H1 (cell line): ENCODE results near the gene MILR1. TPM values are rescaled to one million over a fixed set of nuclear protein-coding genes. Genes with fewer than 3 reads are reported as not detected.

ENCODE experiments used
- CTCF ChIA-PET: fragments of 300-600 bp; sonication (Branson Sonifier 250); formaldehyde crosslinking; loops from one replicate; lab custom pipeline; 2021; ENCODE audit not compliant: partially characterized antibody; lab: Charles Lee
- POLR2A ChIA-PET: fragments of 300-600 bp; sonication (Branson Sonifier 250); formaldehyde crosslinking; loops from one replicate; lab custom pipeline; 2021; ENCODE audit warnings: inconsistent platforms; ENCODE audit not compliant: partially characterized antibody; lab: Charles Lee
- DNase-seq, 2 experiments: peaks; one replicate each; pipeline versions ENCODE4 v3.0.0 to v3.0.0-alpha.2; 2010 to 2022; ENCODE audit warnings: low spot score in 2 of 2, low read depth in 1 of 2, mixed read lengths in 1 of 2
- FAIRE-seq: peaks from 2 replicates; lab custom pipeline; 2011; peaks lifted over from hg19 to GRCh38; lab: Jason Lieb, UNC
- H2AFZ ChIP-seq: 2 replicates; pipeline ENCODE4 v1.8.1; 2012; ENCODE audit warnings: low read length, inconsistent platforms
- H2AK5ac ChIP-seq: 2 replicates; pipeline ENCODE4 v1.6.1; 2013; ENCODE audit warnings: low read depth, low read length
- H2BK120ac ChIP-seq: replicated peaks from 2 replicates; pipeline ENCODE3; 2013; ENCODE audit warnings: low read depth, low read length, inconsistent platforms
- H2BK12ac ChIP-seq: 2 replicates; pipeline ENCODE4 v1.6.1; 2013; ENCODE audit warnings: low read depth, low read length
- H2BK15ac ChIP-seq: 2 replicates; pipeline ENCODE4 v1.6.1; 2013; ENCODE audit warnings: low read length
- H2BK20ac ChIP-seq: 2 replicates; pipeline ENCODE4 v1.6.1; 2013; ENCODE audit warnings: low read length
- H2BK5ac ChIP-seq: 2 replicates; pipeline ENCODE4 v1.6.1; 2013; ENCODE audit warnings: low read depth, low read length
- H3K14ac ChIP-seq: 2 replicates; pipeline ENCODE4 v1.6.1; 2013; ENCODE audit warnings: inconsistent platforms; ENCODE audit not compliant: insufficient read length
- H3K18ac ChIP-seq: 2 replicates; pipeline ENCODE4 v1.6.1; 2013; ENCODE audit warnings: low read length; ENCODE audit errors: extremely low read depth
- H3K23ac ChIP-seq: 2 replicates; pipeline ENCODE4 v1.6.1; 2013; ENCODE audit warnings: inconsistent platforms; ENCODE audit not compliant: insufficient read length
- H3K23me2 ChIP-seq: 2 replicates; pipeline ENCODE4 v1.6.1; 2013; ENCODE audit warnings: low read depth, low read length
- H3K27ac ChIP-seq: 2 replicates; pipeline ENCODE4 v1.6.1; 2011; ENCODE audit warnings: low read depth, low read length, inconsistent platforms
- H3K27me3 ChIP-seq, 4 experiments: replicated peaks in 1 of 4; 1 replicate in 1 of 4; 2 replicates in 3 of 4; pipeline versions ENCODE4 v1.6.1 to v1.8.1; 2011 to 2013; ENCODE audit warnings: low read length in 3 of 4, mild to moderate bottlenecking in 3 of 4, inconsistent platforms in 2 of 4, mixed read lengths in 2 of 4, moderate library complexity in 1 of 4; ENCODE audit not compliant: control insufficient read depth in 3 of 4, insufficient read depth in 3 of 4; ENCODE audit errors: extremely low read depth in 1 of 4
- H3K36me3 ChIP-seq, 4 experiments: 2 replicates each; pipeline versions ENCODE4 v1.6.1 to v1.8.1; 2011 to 2013; ENCODE audit warnings: mild to moderate bottlenecking in 4 of 4, low read length in 3 of 4, moderate library complexity in 2 of 4, control low read depth in 1 of 4, inconsistent platforms in 1 of 4; ENCODE audit not compliant: insufficient read depth in 4 of 4, control insufficient read depth in 2 of 4
- H3K4ac ChIP-seq: replicated peaks from 2 replicates; pipeline ENCODE3; 2013; ENCODE audit warnings: low read length, low read depth, mixed read lengths, inconsistent platforms; ENCODE audit not compliant: insufficient read length
- H3K4me1 ChIP-seq, 4 experiments: replicated peaks in 1 of 4; 1 replicate in 1 of 4; 2 replicates in 3 of 4; pipeline versions ENCODE4 v1.6.1 to v1.8.1; 2011 to 2013; ENCODE audit warnings: low read length in 3 of 4, inconsistent platforms in 2 of 4, mixed read lengths in 1 of 4; ENCODE audit not compliant: insufficient read depth in 4 of 4, control insufficient read depth in 3 of 4
- H3K4me2 ChIP-seq, 2 experiments: 2 replicates each; pipeline versions ENCODE4 v1.6.1 to v1.8.1; 2011 to 2013; ENCODE audit warnings: low read depth in 2 of 2, low read length in 2 of 2, control low read depth in 1 of 2, inconsistent platforms in 1 of 2, mild to moderate bottlenecking in 1 of 2; ENCODE audit not compliant: insufficient read depth in 1 of 2
- H3K4me3 ChIP-seq, 4 experiments: fragments of 200-600, 300-600 bp in 1 of 4; sonication (generic), shearing (Covaris generic), sonication (Bioruptor Twin) in 1 of 4; 2 replicates each; pipeline versions ENCODE4 v1.5.1 to v1.8.1; 2011 to 2016; ENCODE audit warnings: low read length in 4 of 4, low read depth in 3 of 4, control low read depth in 2 of 4, inconsistent platforms in 2 of 4, mild to moderate bottlenecking in 2 of 4, mixed read lengths in 1 of 4, moderate library complexity in 1 of 4; ENCODE audit not compliant: insufficient read depth in 2 of 4; ENCODE audit errors: extremely low read depth in 1 of 4
- H3K56ac ChIP-seq: replicated peaks from 2 replicates; pipeline ENCODE3; 2013; ENCODE audit warnings: low read depth, mild to moderate bottlenecking, mixed read lengths, low read length, inconsistent platforms; ENCODE audit not compliant: insufficient read length
- H3K79me1 ChIP-seq: 2 replicates; pipeline ENCODE4 v1.6.1; 2013; ENCODE audit warnings: low read depth, low read length, control low read depth
- H3K79me2 ChIP-seq, 2 experiments: 2 replicates each; pipeline versions ENCODE4 v1.6.1 to v1.8.1; 2012 to 2013; ENCODE audit warnings: low read length in 2 of 2, mild to moderate bottlenecking in 2 of 2, inconsistent platforms in 1 of 2; ENCODE audit not compliant: insufficient read depth in 2 of 2, control insufficient read depth in 1 of 2
- H3K9ac ChIP-seq, 4 experiments: replicated peaks in 1 of 4; 1 replicate in 1 of 4; 2 replicates in 3 of 4; pipeline versions ENCODE4 v1.6.1 to v1.8.1; 2011 to 2013; ENCODE audit warnings: low read depth in 3 of 4, low read length in 3 of 4, control low read depth in 2 of 4, mild to moderate bottlenecking in 2 of 4, moderate library complexity in 2 of 4, inconsistent platforms in 1 of 4; ENCODE audit errors: extremely low read depth in 1 of 4
- H3K9me3 ChIP-seq, 2 experiments: 2 replicates each; pipeline versions ENCODE4 v1.6.1 to v1.8.1; 2012 to 2013; ENCODE audit warnings: mild to moderate bottlenecking in 2 of 2, moderate library complexity in 2 of 2, control low read depth in 1 of 2, inconsistent platforms in 1 of 2, low read depth in 1 of 2, low read length in 1 of 2, mixed read lengths in 1 of 2; ENCODE audit not compliant: insufficient read depth in 2 of 2
- H4K20me1 ChIP-seq, 2 experiments: replicated peaks in 1 of 2; 2 replicates each; pipeline versions ENCODE3 to v1.8.1; 2011 to 2013; ENCODE audit warnings: inconsistent platforms in 2 of 2, low read length in 2 of 2, mild to moderate bottlenecking in 1 of 2; ENCODE audit not compliant: insufficient read depth in 2 of 2, control insufficient read depth in 1 of 2
- H4K5ac ChIP-seq: 2 replicates; pipeline ENCODE4 v1.6.1; 2013; ENCODE audit warnings: low read length, low read depth, mixed read lengths, inconsistent platforms; ENCODE audit not compliant: insufficient read length
- H4K8ac ChIP-seq: 2 replicates; pipeline ENCODE4 v1.8.0; 2013; ENCODE audit warnings: mild to moderate bottlenecking, moderate library complexity, low read length, inconsistent platforms; ENCODE audit not compliant: insufficient read depth; ENCODE audit errors: extremely low read depth
- H4K91ac ChIP-seq: replicated peaks from 2 replicates; pipeline ENCODE3; 2013; ENCODE audit warnings: low read length, mixed read lengths, inconsistent platforms; ENCODE audit not compliant: insufficient read length
- CTCF ChIP-seq, 3 experiments: IDR thresholded peaks; 1 replicate in 2 of 3; 2 replicates in 1 of 3; pipeline versions ENCODE4 v1.5.1 to v1.6.1; 2011; ENCODE audit warnings: low read length in 3 of 3, mild to moderate bottlenecking in 3 of 3, inconsistent platforms in 2 of 3, low read depth in 1 of 3, moderate library complexity in 1 of 3; ENCODE audit not compliant: insufficient read depth in 1 of 3; ENCODE audit errors: control extremely low read depth in 1 of 3
- HDAC2 ChIP-seq, 2 experiments: fragments of 300-600 bp in 1 of 2; sonication (generic) in 1 of 2; IDR thresholded peaks; 2 replicates each; pipeline ENCODE4 v1.6.1; 2011 to 2012; ENCODE audit warnings: low read depth in 2 of 2, low read length in 2 of 2, mild to moderate bottlenecking in 2 of 2, moderate library complexity in 2 of 2, borderline replicate concordance in 1 of 2, inconsistent platforms in 1 of 2
- POU5F1 ChIP-seq: IDR thresholded peaks from 2 replicates; pipeline ENCODE4 v1.6.1; 2011; ENCODE audit warnings: low read depth, mild to moderate bottlenecking, low read length, moderate library complexity
- SIN3A ChIP-seq, 2 experiments: IDR thresholded peaks in 1 of 2; conservative IDR thresholded peaks in 1 of 2; 2 replicates each; pipeline ENCODE4 v1.6.1; 2011 to 2012; ENCODE audit warnings: low read length in 2 of 2, improper control_type of control experiment in 1 of 2, low read depth in 1 of 2, mild to moderate bottlenecking in 1 of 2
- WGBS, 2 experiments: shearing (Covaris generic) in 1 of 2; methylation state at CpG; one replicate each; pipeline versions ENCODE4 v1.1.6 to v1.1.7; 2013 to 2015; ENCODE audit warnings: low lambda C conversion rate in 2 of 2, mixed read lengths in 2 of 2, inconsistent platforms in 1 of 2, low coverage in 1 of 2, missing lambda C conversion rate in 1 of 2; ENCODE audit not compliant: insufficient replicate concordance in 2 of 2, insufficient coverage in 1 of 2, insufficient read length in 1 of 2; ENCODE audit errors: extremely low coverage in 1 of 2, missing lambda C conversion rate in 1 of 2; 5-methylcytosine and 5-hydroxymethylcytosine counted together
- polyA plus RNA-seq, 7 experiments: library from polyadenylated mRNA; depleted of rRNA in 3 of 7; stranded (reverse) in 5 of 7; unstranded in 2 of 7; fragments of >200 nt in 5 of 7; fragments of 200-250 nt in 2 of 7; gene quantifications; 1 replicate in 5 of 7; 2 replicates in 1 of 7; 4 replicates in 1 of 7; pipeline versions ENCODE4 v1.2.1 to v1.2.3, GENCODE V29; 2011 to 2013; ENCODE audit warnings: missing spikeins in 2 of 7, mixed read lengths in 2 of 7
- total RNA-seq: library from RNA; stranded (reverse); fragmentation: NEBNext Ultra II Directional; extraction: Animal tissue kit (Norgen Biotek cat#: 25700); gene quantifications from 2 replicates; pipeline ENCODE4 v1.2.1, GENCODE V29; 2021

Gene MILR1
- total and polyA plus RNA-seq, 2 of the 8 experiments (the other 6 are each of a cell fraction or from before 2014, with no cell fraction given), result not detected

- WGBS, 2 experiments, result 0% methylated on average over 13 of the region's 13 CpGs; no CpG with 5 or more reads in 1 of the 2 experiments
- no peaks in the 10 kb centered on the region for H3K27me3 ChIP-seq
- peaks cover 31 to 85% of the 10 kb centered on the region in 2 experiments for H3K79me2 ChIP-seq
- H4K5ac ChIP-seq, result peak overlapping the region; percentile 2
- no peak overlapping the region for H4K8ac ChIP-seq
- H2BK15ac ChIP-seq, result no peak overlapping the region
- peak overlapping the region; percentile 83 to 85 for H3K4me2 ChIP-seq
- H3K23ac ChIP-seq, result no peak overlapping the region
- H4K20me1 ChIP-seq, result peaks cover 10 to 20% of the 10 kb centered on the region in 2 experiments
- peaks cover 19 to 62% (median 37%) of the 10 kb centered on the region in 4 experiments for H3K36me3 ChIP-seq
- peak overlapping the region; percentile 99 for H3K56ac ChIP-seq
- no peaks in the 10 kb centered on the region for H3K9me3 ChIP-seq
- H2BK5ac ChIP-seq, result peak overlapping the region; percentile 98
- H2BK12ac ChIP-seq, result 0 out of 2 replicates have a peak overlapping the region, but pooled peaks have one; percentile 76
- DNase-seq, result no peak
- peak overlapping the region; percentile 92 for H3K27ac ChIP-seq
- ChIA-PET POLR2A (interaction anchor here (0.6 to 7.2 kb wide), 20 partner anchors 9 to 429 kb away, joined by 3 to 320 read pairs (median 4); partner anchors contain the start of gene POLG2), CTCF (interaction anchor here (0.6 to 3.4 kb wide), 3 partner anchors 15 to 1010 kb away, joined by 3 to 13 read pairs (median 3); no protein-coding TSS in a partner anchor)
- no peak overlapping the region for H2BK20ac ChIP-seq
- peak overlapping the region; percentile 19 for H3K4ac ChIP-seq
- H2BK120ac ChIP-seq, result no peak overlapping the region
- H3K4me3 ChIP-seq, result peak overlapping the region; percentile 95 to 99 (median 98)
- peak overlapping the region; percentile 83 to 100 (median 94) for H3K9ac ChIP-seq
- H3K79me1 ChIP-seq, result no peaks in the 10 kb centered on the region; the same call in 1 of the 2 replicates
- TF ChIP-seq POU5F1, result no peak
- TF ChIP-seq HDAC2 (IDR thresholded peaks at IDR 0.05; ENCODE audit: borderline replicate concordance in 1 of 2, low read depth in 2 of 2, low read length in 2 of 2), result 0 out of 4 replicates have a peak, but pooled peaks of 1 of the 2 experiments have one; percentile 6
- peak; percentile 88 to 89; a peak in 1 of 4 replicates for TF ChIP-seq SIN3A (conservative IDR thresholded peaks at IDR 0.05 in 1 of 2, IDR thresholded peaks at IDR 0.05 in 1 of 2; ENCODE audit: low read depth in 1 of 2, low read length in 2 of 2)
- peak in 1 of 3 experiments; percentile 28; a peak in 2 of 4 replicates for TF ChIP-seq CTCF (IDR thresholded peaks at IDR 0.05; ENCODE audit: control extremely low read depth in 1 of 3, insufficient read depth in 1 of 3, low read depth in 1 of 3, low read length in 3 of 3)
- H3K18ac ChIP-seq, result peak overlapping the region; percentile 75
- H3K4me1 ChIP-seq, result peaks cover 0 to 11% (median 2%) of the 10 kb centered on the region in 4 experiments; a peak in 5 of 7 replicates
- FAIRE-seq, result no peak
- peak overlapping the region; percentile 84 for H4K91ac ChIP-seq
- H3K23me2 ChIP-seq, result peaks cover 4% of the 10 kb centered on the region; the same call in 1 of the 2 replicates
- H2AK5ac ChIP-seq, result no peak overlapping the region
- no peak overlapping the region for H3K14ac ChIP-seq
- H2AFZ ChIP-seq, result 0 out of 2 replicates have a peak overlapping the region, but pooled peaks have one; percentile 37
Measured at GRCh38 chr17:64507413-64507782, 58.5 kb downstream of the MILR1 start.
